Glomerular endothelial cell (primary cell): ENCODE results near the gene HSPB9. TPM values are rescaled to one million over a fixed set of nuclear protein-coding genes. Genes with fewer than 3 reads are reported as not detected.

Source experiments
- DNase-seq: peaks from one replicate; pipeline ENCODE4 v3.0.0-alpha.2; 2011; ENCODE audit warnings: low read depth, low spot score; ENCODE audit errors: extremely low read depth
- total RNA-seq: library from RNA; depleted of rRNA; stranded (reverse); fragments of >200 nt; gene quantifications from 2 replicates; pipeline ENCODE4 v1.2.3, GENCODE V29; 2015

The HSPB9 gene
- not detected in 2 replicates for total RNA-seq

- no peak for DNase-seq
Measured at GRCh38 chr17:42122371-42123303, at the start of gene HSPB9. HSPB9 (plus strand) TSS chr17:42122804; CDS start chr17:42122851, 47 bp downstream.

- DNase-seq: no peak
Measured at GRCh38 chr17:42075789-42076188, 46.8 kb upstream of the HSPB9 start.

- no peak for DNase-seq
Measured at GRCh38 chr17:42076797-42077559, 45.6 kb upstream of the HSPB9 start.

GRCh38 chr17:42077755-42078154, 44.8 kb upstream of the HSPB9 start:
- DNase-seq: no peak

- no peak for DNase-seq
Measured at GRCh38 chr17:42078396-42079043, 44.1 kb upstream of the HSPB9 start.

GRCh38 chr17:42079541-42079940, 43.1 kb upstream of the HSPB9 start:
- no peak for DNase-seq

- DNase-seq: no peak
Measured at GRCh38 chr17:42081516-42082129, 41.0 kb upstream of the HSPB9 start.

- DNase-seq: no peak
Measured at GRCh38 chr17:42087042-42087701, 35.4 kb upstream of the HSPB9 start.

GRCh38 chr17:42087736-42088705, 34.6 kb upstream of the HSPB9 start:
- DNase-seq: no peak

GRCh38 chr17:42088736-42089135, 33.9 kb upstream of the HSPB9 start:
- DNase-seq: no peak

- no peak for DNase-seq
Measured at GRCh38 chr17:42090964-42091790, 31.4 kb upstream of the HSPB9 start.

- no peak for DNase-seq
Measured at GRCh38 chr17:42092939-42093338, 29.7 kb upstream of the HSPB9 start.

- no peak for DNase-seq
Measured at GRCh38 chr17:42094375-42095069, 28.1 kb upstream of the HSPB9 start.

- DNase-seq: no peak
Measured at GRCh38 chr17:42096360-42097111, 26.1 kb upstream of the HSPB9 start.

GRCh38 chr17:42097691-42098631, 24.6 kb upstream of the HSPB9 start, which contains the start of gene ZNF385C:
ZNF385C (minus strand) TSS chr17:42098473; CDS start chr17:42063056, 35,417 bp downstream.
- no peak for DNase-seq
